Upper lobe of left lung (tissue), 6 donors: ENCODE results near the gene C2orf80. TPM values are rescaled to one million over a fixed set of nuclear protein-coding genes. Genes with fewer than 3 reads are reported as not detected.

Experiments used
- ATAC-seq, 2 donors: fragments of 200-7000 bp; cut with Tn5 transposase; one replicate each; pipeline ENCODE4 v1.9.1; 2022; ENCODE audit warnings: mild to moderate bottlenecking in 2 of 2, moderate library complexity in 2 of 2; ENCODE audit not compliant: low FRiP score in 2 of 2
- DNase-seq, 2 donors: peaks; one replicate each; pipeline ENCODE4 v3.0.0-alpha.2; 2019 to 2020
- H3K27ac ChIP-seq, 4 donors: fragments of 200-600 bp; sonication (generic); one replicate each; pipeline ENCODE4 v1.5.1; 2016 to 2019
- H3K27me3 ChIP-seq, 4 donors: fragments of 200-600 bp; sonication (generic); one replicate each; pipeline ENCODE4 v1.5.1; 2017 to 2019
- H3K36me3 ChIP-seq, 4 donors: fragments of 200-600 bp; sonication (generic); one replicate each; pipeline ENCODE4 v1.5.1; 2016 to 2019
- H3K4me1 ChIP-seq, 4 donors: fragments of 200-600 bp; sonication (generic); one replicate each; pipeline ENCODE4 v1.5.1; 2018 to 2019
- H3K4me3 ChIP-seq, 4 donors: fragments of 200-600 bp; sonication (generic); one replicate each; pipeline ENCODE4 v1.5.1; 2017 to 2019; ENCODE audit warnings: mild to moderate bottlenecking in 2 of 4, moderate library complexity in 1 of 4
- H3K9me3 ChIP-seq, 4 donors: fragments of 200-600 bp; sonication (generic); one replicate each; pipeline ENCODE4 v1.5.1; 2018 to 2019
- EP300 ChIP-seq, 4 donors: sonication (generic); formaldehyde crosslinking; IDR thresholded peaks; one replicate each; pipeline ENCODE4 v1.5.1; 2017; ENCODE audit warnings: antibody characterized with exemption in 4 of 4, control low read depth in 2 of 4
- POLR2A ChIP-seq, 4 donors: fragments of 450-650 bp; IDR thresholded peaks; one replicate each; pipeline ENCODE4 v1.5.1; 2016 to 2017; ENCODE audit warnings: antibody characterized with exemption in 4 of 4, mild to moderate bottlenecking in 2 of 4
- POLR2AphosphoS5 ChIP-seq, 2 donors: sonication (generic); formaldehyde crosslinking; IDR thresholded peaks; one replicate each; pipeline ENCODE4 v1.5.1; 2017; ENCODE audit warnings: antibody characterized with exemption in 2 of 2
- WGBS, 2 donors: methylation state at CpG; one replicate each; pipeline ENCODE4 v1.1.5; 2017 to 2018; 5-methylcytosine and 5-hydroxymethylcytosine counted together
- total RNA-seq, 6 donors: library from RNA; depleted of rRNA in 4 of 6; stranded (reverse); fragments of >200 nt in 4 of 6; gene quantifications; one replicate each; pipeline versions ENCODE4 v1.1.0 to v1.2.1, GENCODE V29; 2016 to 2021
- TF ChIP-seq, protein P1 (sequence below), 6 experiments: fragments of 450-650 bp in 4 of 6; fragments of 200-600 bp in 2 of 6; sonication (generic) in 2 of 6; IDR thresholded peaks; one replicate each; pipeline ENCODE4 v1.5.1; 2016 to 2019; ENCODE audit warnings: antibody characterized with exemption in 6 of 6
- donor health status: DM: no; HTN: no; CAD: no; lungs with moderate emphysema.
- donor health status: DM: no; HTN: yes; CAD: no; lungs with severe emphysema.

Gene C2orf80
- total RNA-seq, 6 donors from 2014 or later: not detected

DNA sequence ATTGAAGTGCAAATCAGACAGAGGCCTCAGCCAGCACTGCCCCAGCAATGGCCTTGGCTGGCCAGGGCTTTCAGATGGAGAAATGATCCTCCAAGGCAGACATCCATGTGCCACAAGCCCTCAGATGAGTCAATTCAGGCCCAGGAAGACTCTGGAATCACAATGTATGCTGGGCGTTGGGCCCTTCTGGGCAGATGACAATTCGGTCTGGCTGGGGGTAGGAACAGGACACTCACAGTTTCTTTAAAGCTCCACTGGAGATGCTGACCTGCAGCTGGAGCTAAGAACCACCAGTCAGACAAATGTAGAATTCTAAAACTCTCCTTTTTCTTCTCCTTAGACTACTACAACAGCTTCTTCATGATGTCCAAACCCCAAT, 53.1 kb downstream of the C2orf80 start:
- Histone ChIP-seq H3K36me3 (no peaks in the 10 kb centered on the region), H3K27me3 (no peaks in the 10 kb centered on the region), H3K4me1 (no peaks in the 10 kb centered on the region), H3K27ac (no peak overlapping the region), H3K4me3 (no peak overlapping the region), H3K9me3 (no peaks in the 10 kb centered on the region)
- ATAC-seq (no peak), DNase-seq (no peak)
- WGBS, 2 donors: 100% methylated on average over 2 of the region's 2 CpGs; no CpG with 5 or more reads in 1 of the 2 donors
- TF ChIP-seq POLR2A (IDR thresholded peaks at IDR 0.05): no peak
- TF ChIP-seq, protein P1, sequence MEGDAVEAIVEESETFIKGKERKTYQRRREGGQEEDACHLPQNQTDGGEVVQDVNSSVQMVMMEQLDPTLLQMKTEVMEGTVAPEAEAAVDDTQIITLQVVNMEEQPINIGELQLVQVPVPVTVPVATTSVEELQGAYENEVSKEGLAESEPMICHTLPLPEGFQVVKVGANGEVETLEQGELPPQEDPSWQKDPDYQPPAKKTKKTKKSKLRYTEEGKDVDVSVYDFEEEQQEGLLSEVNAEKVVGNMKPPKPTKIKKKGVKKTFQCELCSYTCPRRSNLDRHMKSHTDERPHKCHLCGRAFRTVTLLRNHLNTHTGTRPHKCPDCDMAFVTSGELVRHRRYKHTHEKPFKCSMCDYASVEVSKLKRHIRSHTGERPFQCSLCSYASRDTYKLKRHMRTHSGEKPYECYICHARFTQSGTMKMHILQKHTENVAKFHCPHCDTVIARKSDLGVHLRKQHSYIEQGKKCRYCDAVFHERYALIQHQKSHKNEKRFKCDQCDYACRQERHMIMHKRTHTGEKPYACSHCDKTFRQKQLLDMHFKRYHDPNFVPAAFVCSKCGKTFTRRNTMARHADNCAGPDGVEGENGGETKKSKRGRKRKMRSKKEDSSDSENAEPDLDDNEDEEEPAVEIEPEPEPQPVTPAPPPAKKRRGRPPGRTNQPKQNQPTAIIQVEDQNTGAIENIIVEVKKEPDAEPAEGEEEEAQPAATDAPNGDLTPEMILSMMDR (IDR thresholded peaks at IDR 0.05): no peak

- Histone ChIP-seq H3K4me1 (no peaks in the 10 kb centered on the region), H3K9me3 (no peaks in the 10 kb centered on the region), H3K4me3 (no peak overlapping the region), H3K36me3 (no peaks in the 10 kb centered on the region), H3K27ac (no peak overlapping the region), H3K27me3 (no peaks in the 10 kb centered on the region)
- DNase-seq: no peak
- TF ChIP-seq POLR2AphosphoS5 (IDR thresholded peaks at IDR 0.05): no peak
- TF ChIP-seq, protein P1 (IDR thresholded peaks at IDR 0.05): no peak
- no peak for TF ChIP-seq EP300 (IDR thresholded peaks at IDR 0.05)
- no peak for TF ChIP-seq POLR2A (IDR thresholded peaks at IDR 0.05)
- 74 to 91% methylated on average over 8 to 11 of the region's 11 CpGs for WGBS, 2 donors
- no peak for ATAC-seq
Observed at GRCh38 chr2:208135794-208136715, 53.8 kb downstream of the C2orf80 start.

DNA sequence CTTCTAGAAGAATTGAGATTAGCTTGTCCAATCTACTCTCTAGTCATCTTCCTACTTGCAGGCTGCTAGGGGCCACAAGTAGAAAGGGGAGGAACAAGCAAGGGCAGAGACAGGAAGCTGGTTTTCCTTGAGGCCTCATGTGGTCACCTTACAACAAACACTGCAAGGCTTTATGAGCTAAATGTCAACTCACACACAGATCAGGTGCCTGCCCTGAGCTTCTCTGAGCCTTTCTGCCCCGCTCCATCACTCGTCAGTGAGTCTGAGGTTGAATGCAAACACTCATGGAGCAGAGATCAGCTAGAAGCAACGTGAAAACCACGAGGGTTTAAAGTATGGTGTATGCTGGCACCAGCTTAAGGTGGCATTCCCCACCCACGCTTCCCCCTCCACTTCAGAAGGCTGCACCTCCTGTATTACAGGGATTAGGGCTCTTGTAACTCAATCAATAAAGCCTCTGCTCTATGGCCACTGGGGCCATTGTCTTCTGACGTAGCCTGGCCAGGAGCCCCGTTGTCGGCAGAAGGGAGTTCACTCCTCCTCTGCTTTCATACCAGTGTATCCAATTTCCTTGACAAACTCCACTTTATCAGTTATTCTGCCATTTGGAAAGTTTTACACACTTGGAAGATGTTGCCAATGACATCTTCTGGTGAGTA, 54.8 kb downstream of the C2orf80 start:
- 34 to 38% methylated on average over 5 to 7 of the region's 8 CpGs for WGBS, 2 donors
- H3K27me3 ChIP-seq: no peaks in the 10 kb centered on the region
- DNase-seq (no peak), ATAC-seq (peak in 1 of 2 donors; percentile 56)
- no peak overlapping the region for H3K27ac ChIP-seq
- H3K9me3 ChIP-seq: no peaks in the 10 kb centered on the region
- no peak overlapping the region for H3K4me3 ChIP-seq
- H3K36me3 ChIP-seq: no peaks in the 10 kb centered on the region
- no peaks in the 10 kb centered on the region for H3K4me1 ChIP-seq
- no peak for TF ChIP-seq POLR2AphosphoS5 (IDR thresholded peaks at IDR 0.05)
- no peak for TF ChIP-seq POLR2A (IDR thresholded peaks at IDR 0.05)
- no peak for TF ChIP-seq EP300 (IDR thresholded peaks at IDR 0.05)
- TF ChIP-seq, protein P1 (IDR thresholded peaks at IDR 0.05): no peak

DNA sequence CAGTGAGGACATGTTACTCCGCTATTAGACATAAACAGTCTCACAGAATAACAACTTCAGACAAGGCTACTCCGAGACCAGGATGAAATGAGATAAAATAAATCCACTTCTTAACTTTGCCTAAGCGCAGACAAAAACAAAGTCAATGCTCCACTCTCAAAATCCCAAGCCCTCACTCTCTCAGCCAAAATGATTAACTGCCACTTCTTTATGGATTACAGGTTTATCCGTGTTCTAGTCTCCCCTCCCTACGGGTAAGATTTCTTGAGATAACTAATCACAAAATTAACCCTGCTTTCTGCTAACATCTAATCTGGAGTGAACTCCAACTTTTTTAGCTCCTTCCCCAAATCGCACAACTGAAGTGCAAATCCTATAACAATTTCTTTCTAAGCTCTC, 59.1 kb downstream of the C2orf80 start:
- Histone ChIP-seq H3K27me3 (no peaks in the 10 kb centered on the region), H3K36me3 (no peaks in the 10 kb centered on the region), H3K4me3 (no peak overlapping the region), H3K9me3 (no peaks in the 10 kb centered on the region), H3K4me1 (no peaks in the 10 kb centered on the region), H3K27ac (no peak overlapping the region)
- no peak for ATAC-seq
- DNase-seq: no peak
- TF ChIP-seq POLR2AphosphoS5 (IDR thresholded peaks at IDR 0.05) (no peak), EP300 (IDR thresholded peaks at IDR 0.05) (no peak), POLR2A (IDR thresholded peaks at IDR 0.05) (no peak)
- TF ChIP-seq, protein P1 (IDR thresholded peaks at IDR 0.05): no peak
- WGBS, 2 donors: 76 to 78% methylated on average over 6 of the region's 6 CpGs
